ENCODE data around the gene SPOCK3.

GRCh38 chr4:167239627-167240026, 5.3 kb upstream of the SPOCK3 start:
- TF ChIP-seq CTCF (IDR thresholded peaks at IDR 0.05 in 4 of 5, conservative IDR thresholded peaks at IDR 0.05 in 1 of 5) (no peak), POLR2A (IDR thresholded peaks at IDR 0.05) (no peak)
